Measurements from ENCODE around the gene TUBGCP6.

TUBGCP6 gene

GRCh38 chr22:50215297-50216054 is 29.3 kb downstream of the TUBGCP6 start:
- in situ Hi-C loops (cut with MboI; ENCODE audit: low sequenced_read_pairs): loop anchor here (25.0 kb wide), 1 partner anchor 278 kb away; no protein-coding TSS in a partner anchor

- in situ Hi-C loops (cut with MboI; ENCODE audit: low sequenced_read_pairs): loop anchor here (25.0 kb wide), 1 partner anchor 276 kb away; no protein-coding TSS in a partner anchor
Measured at GRCh38 chr22:50213263-50213662, 31.6 kb downstream of the TUBGCP6 start.

- in situ Hi-C loops (cut with MboI; ENCODE audit: low sequenced_read_pairs): loop anchor here (25.0 kb wide), 1 partner anchor 274 kb away; no protein-coding TSS in a partner anchor
Measured at GRCh38 chr22:50211147-50211546, 33.7 kb downstream of the TUBGCP6 start.

- in situ Hi-C loops (cut with MboI; ENCODE audit: low sequenced_read_pairs): loop anchor here (25.0 kb wide), 1 partner anchor 273 kb away; no protein-coding TSS in a partner anchor
Measured at GRCh38 chr22:50210378-50211139, 34.3 kb downstream of the TUBGCP6 start.

GRCh38 chr22:50209893-50210292 is 34.9 kb downstream of the TUBGCP6 start:
- in situ Hi-C loops (cut with MboI; ENCODE audit: low sequenced_read_pairs): loop anchor here (25.0 kb wide), 1 partner anchor 273 kb away; no protein-coding TSS in a partner anchor

- in situ Hi-C loops (cut with MboI; ENCODE audit: low sequenced_read_pairs): loop anchor here (25.0 kb wide), 1 partner anchor 272 kb away; no protein-coding TSS in a partner anchor
Measured at GRCh38 chr22:50208939-50209892, 35.6 kb downstream of the TUBGCP6 start.

- in situ Hi-C loops (cut with MboI; ENCODE audit: low sequenced_read_pairs): loop anchor here (25.0 kb wide), 1 partner anchor 271 kb away; no protein-coding TSS in a partner anchor
Measured at GRCh38 chr22:50208430-50208938, 36.3 kb downstream of the TUBGCP6 start.

GRCh38 chr22:50207383-50208140 is 37.3 kb downstream of the TUBGCP6 start:
- in situ Hi-C loops (cut with MboI; ENCODE audit: low sequenced_read_pairs): loop anchor here (25.0 kb wide), 1 partner anchor 270 kb away; no protein-coding TSS in a partner anchor

- in situ Hi-C loops (cut with MboI; ENCODE audit: low sequenced_read_pairs): loop anchor here (25.0 kb wide), 1 partner anchor 269 kb away; no protein-coding TSS in a partner anchor
Measured at GRCh38 chr22:50206599-50206998, 38.2 kb downstream of the TUBGCP6 start.

- in situ Hi-C loops (cut with MboI; ENCODE audit: low sequenced_read_pairs): loop anchor here (25.0 kb wide), 1 partner anchor 269 kb away; no protein-coding TSS in a partner anchor
Measured at GRCh38 chr22:50205781-50206569, 38.8 kb downstream of the TUBGCP6 start.

- in situ Hi-C loops (cut with MboI; ENCODE audit: low sequenced_read_pairs): loop anchor here (25.0 kb wide), 1 partner anchor 268 kb away; no protein-coding TSS in a partner anchor
Measured at GRCh38 chr22:50204998-50205397, 39.8 kb downstream of the TUBGCP6 start.

- in situ Hi-C loops (cut with MboI; ENCODE audit: low sequenced_read_pairs): loop anchor here (25.0 kb wide), 1 partner anchor 267 kb away; no protein-coding TSS in a partner anchor
Measured at GRCh38 chr22:50204571-50204970, 40.3 kb downstream of the TUBGCP6 start.

- in situ Hi-C loops (cut with MboI; ENCODE audit: low sequenced_read_pairs): loop anchor here (25.0 kb wide), 1 partner anchor 266 kb away; no protein-coding TSS in a partner anchor
Measured at GRCh38 chr22:50203288-50203687, 41.5 kb downstream of the TUBGCP6 start.

GRCh38 chr22:50202130-50202666 is 42.6 kb downstream of the TUBGCP6 start:
- in situ Hi-C loops (cut with MboI; ENCODE audit: low sequenced_read_pairs): loop anchor here (25.0 kb wide), 1 partner anchor 265 kb away; no protein-coding TSS in a partner anchor

GRCh38 chr22:50201191-50202129 is 43.4 kb downstream of the TUBGCP6 start:
- in situ Hi-C loops (cut with MboI; ENCODE audit: low sequenced_read_pairs): loop anchor here (25.0 kb wide), 1 partner anchor 264 kb away; no protein-coding TSS in a partner anchor

- in situ Hi-C loops (cut with MboI; ENCODE audit: low sequenced_read_pairs): loop anchor here (25.0 kb wide), 1 partner anchor 263 kb away; no protein-coding TSS in a partner anchor
Measured at GRCh38 chr22:50200461-50201190, 44.2 kb downstream of the TUBGCP6 start, which contains the start of gene SELENOO. TSS of gene SELENOO (plus strand) at chr22:50201011. CDS start at chr22:50201037, 26 bp downstream.

Measured in HL-60/S4 treated with phorbol 12-myristate 13-acetate at 8.2 ng/mL for 4 days and 3 days (cell line).